COLO668 (cell line): Measurements from ENCODE around the gene MLPH.

ENCODE experiments used
- DNase-seq: peaks from one replicate; lab custom pipeline; 2025; ENCODE audit not compliant: unreplicated experiment; lab: John Stamatoyannopoulos, UW

The MLPH gene

DNA sequence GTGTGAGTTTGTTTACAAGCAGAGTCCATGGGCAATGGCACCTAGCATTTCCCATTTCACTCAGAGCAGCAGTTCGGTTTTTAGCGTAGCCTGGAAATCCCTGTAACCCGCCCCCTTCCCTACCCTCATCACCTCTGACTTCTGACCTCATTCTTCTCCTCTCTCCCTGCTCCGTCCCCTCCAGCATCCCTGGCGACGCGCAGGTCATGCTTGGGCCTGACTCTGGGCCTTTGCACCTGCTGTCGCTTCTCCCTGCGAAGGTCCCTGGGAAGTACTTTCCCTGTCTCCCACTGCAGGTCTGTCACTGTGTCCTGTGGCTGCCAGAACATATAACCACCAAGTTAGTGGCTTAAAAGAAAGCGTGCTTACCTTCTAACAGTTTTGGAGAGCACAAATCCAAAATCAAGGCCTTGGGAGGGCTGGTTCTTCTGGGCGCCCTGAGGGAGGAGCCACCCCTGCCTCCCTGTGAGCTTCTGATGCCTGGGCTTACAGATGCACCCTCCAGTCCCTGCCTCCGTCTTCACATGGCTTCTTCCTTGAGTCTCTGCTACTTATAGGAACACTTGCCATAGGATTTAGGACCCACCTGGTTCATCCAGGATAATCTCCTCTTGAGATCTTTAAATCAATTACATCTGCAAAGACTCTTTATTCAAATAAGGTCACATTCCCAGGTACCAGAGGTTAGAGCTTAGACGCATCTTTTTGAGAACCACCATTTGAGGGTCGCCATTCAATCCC lies 111.6 kb downstream of the MLPH start:
- DNase-seq = no peak

DNA sequence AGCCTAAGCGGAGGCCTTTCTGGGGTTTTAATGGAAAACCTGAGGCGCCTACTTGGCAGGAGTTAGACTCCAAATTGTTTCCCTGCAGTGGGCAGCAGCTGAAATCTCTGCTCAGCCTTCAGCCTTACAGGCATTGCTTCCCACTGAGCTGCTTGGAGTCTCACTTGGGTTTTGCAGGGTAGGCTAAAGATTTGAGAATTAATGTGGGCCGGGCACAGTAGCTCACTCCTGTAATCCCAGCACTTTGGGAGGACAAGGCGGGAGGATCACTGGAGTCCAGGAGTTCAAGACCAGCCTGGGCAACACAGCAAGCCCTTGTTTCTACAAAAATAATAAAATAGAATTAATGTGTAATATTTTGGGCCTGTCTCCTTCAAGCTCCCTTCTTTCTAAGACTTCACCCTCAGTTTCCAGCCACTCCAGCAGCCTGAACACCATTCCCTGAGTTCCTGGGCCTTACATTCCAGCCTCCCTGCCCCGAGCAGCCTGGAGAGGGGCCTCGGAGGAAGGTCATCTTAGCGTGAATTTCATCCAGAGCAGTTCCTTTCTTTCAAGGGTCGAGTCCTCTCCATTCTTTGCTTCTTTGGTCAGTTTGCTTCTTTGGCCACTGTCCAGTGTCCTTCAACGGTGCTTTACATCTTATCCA lies 112.5 kb downstream of the MLPH start:
- DNase-seq = no peak

DNA sequence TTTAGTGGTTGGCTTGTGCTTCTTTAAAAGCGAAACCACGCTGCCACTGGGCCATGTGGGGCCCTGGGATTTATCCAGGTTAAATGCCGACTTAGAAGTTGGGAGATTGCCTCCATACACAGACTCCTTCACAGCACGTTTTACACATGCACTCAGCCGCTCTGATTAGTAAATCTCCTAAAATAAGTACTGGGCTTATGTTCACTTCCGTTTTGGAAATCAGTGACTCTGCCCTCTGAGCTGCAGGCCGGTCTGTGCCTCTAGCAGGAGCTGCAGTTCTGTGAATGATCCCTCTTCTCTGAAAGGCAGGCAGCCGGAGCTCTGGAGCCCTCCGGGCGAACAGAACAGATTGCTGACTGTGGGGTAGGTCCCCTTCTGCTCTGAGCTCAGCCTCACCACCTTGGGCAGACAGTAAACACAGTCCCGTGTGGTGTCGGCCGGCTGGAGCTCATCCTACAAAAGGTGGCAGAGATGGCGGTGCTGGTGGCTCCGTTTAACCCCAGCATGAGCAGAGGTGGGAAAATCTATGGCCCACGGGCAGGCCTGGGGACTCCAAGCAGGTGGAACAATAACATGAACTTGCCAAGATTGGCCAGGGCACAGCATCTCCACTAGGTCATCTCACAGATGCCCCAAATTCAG lies 113.3 kb downstream of the MLPH start:
- no peak for DNase-seq

DNA sequence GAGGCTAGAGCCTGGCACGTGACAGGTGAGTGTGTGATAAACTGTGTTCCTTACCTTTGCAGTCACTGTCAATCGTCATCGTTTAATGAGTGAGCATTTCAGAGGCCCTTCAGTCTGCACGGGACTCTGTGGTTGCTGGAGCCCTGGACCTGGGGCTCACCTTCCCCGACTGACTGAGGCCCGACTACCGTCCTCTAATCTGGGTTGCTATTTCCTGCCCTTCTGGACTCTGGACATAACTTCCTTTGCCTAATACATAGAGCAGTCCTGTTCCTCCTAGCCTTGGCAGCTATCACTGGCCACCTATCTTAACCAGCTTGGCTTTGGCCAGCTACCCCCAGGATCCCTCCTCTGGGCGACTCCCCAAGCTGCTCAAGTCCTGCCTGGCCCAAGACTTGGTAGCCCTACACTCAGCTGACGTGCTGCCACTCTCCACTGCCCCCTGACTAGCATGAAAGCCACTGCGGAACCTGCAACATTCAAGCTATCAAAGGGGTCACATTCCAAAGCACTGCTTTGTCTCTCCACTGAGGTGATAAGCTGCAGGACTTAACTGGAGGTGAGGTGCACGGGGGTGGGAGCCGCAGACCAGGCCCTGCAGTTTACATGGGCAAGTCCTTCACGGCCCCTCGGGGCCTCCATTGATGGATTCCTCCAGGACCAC lies 114.5 kb downstream of the MLPH start:
- DNase-seq = no peak

DNA sequence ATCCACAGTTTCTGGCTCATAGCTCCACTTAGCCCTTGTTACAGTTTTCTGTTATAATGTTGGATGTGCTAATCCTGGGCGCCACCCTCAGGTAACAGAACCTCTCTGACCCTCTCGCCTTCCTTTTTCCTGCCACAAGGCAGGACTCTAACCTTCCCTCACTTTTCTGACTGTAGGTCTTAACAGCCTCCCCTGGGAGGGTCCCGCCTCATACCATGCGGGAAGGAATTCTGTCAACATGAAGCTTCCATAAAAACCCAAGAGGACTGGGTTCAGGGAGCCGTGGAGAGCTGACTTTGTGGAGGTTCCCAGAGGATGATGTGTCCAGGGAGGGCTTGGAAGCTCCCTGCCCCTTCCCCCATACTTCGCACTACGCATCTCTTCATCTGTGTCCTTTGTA lies 115.4 kb downstream of the MLPH start:
- DNase-seq = no peak

DNA sequence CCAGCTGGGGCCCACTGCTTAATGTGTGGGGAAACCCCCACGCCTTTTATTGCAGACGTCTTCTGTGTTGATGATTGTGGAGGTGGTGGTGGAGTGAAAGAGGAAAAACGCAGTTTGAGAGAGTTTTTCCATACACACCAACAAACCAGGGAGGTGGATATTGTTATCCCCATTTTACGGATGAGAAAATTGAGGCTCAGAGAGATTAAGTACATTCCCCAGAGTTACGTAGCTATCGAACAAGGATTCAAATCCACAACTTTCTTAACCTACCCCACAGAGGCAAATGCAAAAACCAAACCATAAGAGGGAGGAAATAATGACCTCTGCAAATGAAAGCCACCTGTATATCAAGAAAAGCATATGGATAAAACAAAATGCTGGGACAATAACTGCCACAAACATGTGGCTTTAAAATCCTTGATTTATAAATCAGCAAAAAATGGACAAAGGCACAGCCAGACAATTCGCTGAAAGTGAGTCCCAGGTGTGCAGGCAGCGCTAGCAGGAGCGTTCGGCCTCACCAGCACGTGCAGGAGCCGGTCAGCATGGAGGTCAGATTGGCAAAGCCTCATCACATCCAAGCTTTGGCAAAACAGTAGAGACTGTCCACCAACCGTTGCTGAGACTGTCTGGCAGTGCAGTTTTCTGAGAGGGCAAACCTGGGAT lies 116.1 kb downstream of the MLPH start:
- DNase-seq = no peak

DNA sequence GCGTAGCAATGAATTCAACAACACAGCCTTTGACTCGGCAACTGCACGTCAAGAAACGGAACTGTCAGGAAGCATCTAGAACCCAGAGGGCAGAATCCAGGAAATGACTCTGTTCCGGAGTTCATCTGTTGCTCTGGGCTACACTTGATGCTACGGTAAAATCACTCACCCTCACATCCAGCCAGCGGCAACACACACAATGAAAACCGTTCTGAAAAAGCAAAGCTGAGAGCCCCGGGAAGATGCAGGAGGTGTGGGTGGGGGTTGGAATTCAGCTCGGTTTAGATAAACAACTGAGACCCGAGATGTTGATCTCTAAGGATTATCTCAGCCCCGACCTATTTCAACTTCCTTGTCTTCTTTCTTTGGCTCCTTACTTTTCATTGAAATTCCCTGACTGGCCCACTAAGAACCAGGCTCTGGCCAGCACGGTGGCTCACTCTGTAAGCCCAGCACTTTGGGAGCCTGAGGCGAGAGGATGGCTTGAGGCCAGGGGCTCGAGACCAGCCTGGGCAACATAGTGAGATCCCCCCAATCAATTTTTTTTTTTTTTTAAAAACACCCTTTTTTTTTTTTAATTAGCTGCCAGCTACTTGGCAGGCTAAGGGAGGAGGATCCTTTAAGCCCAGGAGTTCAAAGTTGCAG lies 116.8 kb downstream of the MLPH start:
- DNase-seq = no peak

DNA sequence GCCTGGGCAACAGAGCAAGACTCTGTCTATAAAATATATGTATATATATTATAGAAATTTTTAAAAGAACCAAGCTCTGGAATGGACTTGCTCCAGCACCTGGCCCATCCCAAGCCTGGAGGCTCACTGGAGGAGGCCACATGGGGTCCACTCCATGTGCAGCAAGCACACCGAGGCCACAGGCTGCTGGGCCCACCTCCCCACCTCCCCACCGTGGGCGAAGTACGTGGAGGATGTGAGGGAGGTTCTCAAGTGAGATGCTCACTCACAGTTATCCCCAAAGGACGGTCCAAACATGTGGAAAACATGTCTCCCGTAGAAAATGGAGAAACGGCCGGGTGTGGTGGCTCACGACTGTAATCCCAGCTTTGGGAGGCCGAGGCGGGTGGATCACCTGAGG lies 117.3 kb downstream of the MLPH start:
- DNase-seq = no peak
